Nephron (organoid): ENCODE data around the gene KCNIP4.

ENCODE experiments used
- H3K27ac Mint-ChIP-seq, 3 experiments: 2 replicates each; pipeline ENCODE4 v1.8.0; 2020; ENCODE audit warnings: mixed read lengths in 3 of 3, mild to moderate bottlenecking in 2 of 3, moderate library complexity in 1 of 3
- H3K27me3 Mint-ChIP-seq: 2 replicates; pipeline ENCODE4 v1.8.0; 2021; ENCODE audit warnings: low read depth, mild to moderate bottlenecking, moderate library complexity, mixed read lengths
- H3K36me3 Mint-ChIP-seq: 2 replicates; pipeline ENCODE4 v1.8.0; 2020; ENCODE audit warnings: low read depth, mixed read lengths
- H3K4me1 Mint-ChIP-seq: 2 replicates; pipeline ENCODE4 v1.8.0; 2020; ENCODE audit warnings: mixed read lengths
- H3K4me3 Mint-ChIP-seq, 3 experiments: 2 replicates each; pipeline ENCODE4 v1.8.0; 2020; ENCODE audit warnings: mild to moderate bottlenecking in 3 of 3, mixed read lengths in 3 of 3, moderate library complexity in 2 of 3
- H3K9me3 Mint-ChIP-seq: 2 replicates; pipeline ENCODE4 v1.8.0; 2020; ENCODE audit warnings: mixed read lengths
- TF ChIP-seq, protein P1 (sequence below), 3 experiments: fragments of 200-600 bp; sonication (generic); IDR thresholded peaks; one replicate each; pipeline ENCODE4 v1.5.0; 2021; ENCODE audit warnings: antibody characterized with exemption in 3 of 3; ENCODE audit not compliant: unreplicated experiment in 3 of 3

The KCNIP4 gene

DNA sequence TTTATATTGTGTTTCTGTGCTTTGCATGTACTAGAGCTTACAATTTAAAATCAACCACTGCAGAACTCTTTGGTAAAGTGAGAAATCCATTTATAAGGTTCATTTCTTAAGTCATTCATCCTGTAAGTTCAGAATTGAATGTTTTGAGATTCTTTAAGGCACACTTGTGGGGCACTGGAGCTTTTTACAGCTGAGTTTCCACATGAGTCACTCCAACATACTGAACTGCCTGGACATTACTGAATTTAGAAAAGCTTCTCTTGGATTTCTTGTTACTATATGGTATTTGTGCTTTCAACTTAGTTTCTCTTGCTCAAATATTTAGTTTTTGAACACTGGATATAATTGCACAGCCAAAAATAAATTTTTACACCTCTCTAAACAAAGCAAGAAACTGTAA lies 1022.0 kb downstream of the KCNIP4 start:
- no peaks in the 10 kb centered on the region for H3K4me1 Mint-ChIP-seq
- TF ChIP-seq, protein P1, sequence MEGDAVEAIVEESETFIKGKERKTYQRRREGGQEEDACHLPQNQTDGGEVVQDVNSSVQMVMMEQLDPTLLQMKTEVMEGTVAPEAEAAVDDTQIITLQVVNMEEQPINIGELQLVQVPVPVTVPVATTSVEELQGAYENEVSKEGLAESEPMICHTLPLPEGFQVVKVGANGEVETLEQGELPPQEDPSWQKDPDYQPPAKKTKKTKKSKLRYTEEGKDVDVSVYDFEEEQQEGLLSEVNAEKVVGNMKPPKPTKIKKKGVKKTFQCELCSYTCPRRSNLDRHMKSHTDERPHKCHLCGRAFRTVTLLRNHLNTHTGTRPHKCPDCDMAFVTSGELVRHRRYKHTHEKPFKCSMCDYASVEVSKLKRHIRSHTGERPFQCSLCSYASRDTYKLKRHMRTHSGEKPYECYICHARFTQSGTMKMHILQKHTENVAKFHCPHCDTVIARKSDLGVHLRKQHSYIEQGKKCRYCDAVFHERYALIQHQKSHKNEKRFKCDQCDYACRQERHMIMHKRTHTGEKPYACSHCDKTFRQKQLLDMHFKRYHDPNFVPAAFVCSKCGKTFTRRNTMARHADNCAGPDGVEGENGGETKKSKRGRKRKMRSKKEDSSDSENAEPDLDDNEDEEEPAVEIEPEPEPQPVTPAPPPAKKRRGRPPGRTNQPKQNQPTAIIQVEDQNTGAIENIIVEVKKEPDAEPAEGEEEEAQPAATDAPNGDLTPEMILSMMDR (IDR thresholded peaks at IDR 0.05; ENCODE audit: unreplicated experiment in 3 of 3), result no peak
- H3K27ac Mint-ChIP-seq, result no peak overlapping the region
- H3K36me3 Mint-ChIP-seq, result no peaks in the 10 kb centered on the region
- no peaks in the 10 kb centered on the region for H3K27me3 Mint-ChIP-seq
- no peak overlapping the region for H3K4me3 Mint-ChIP-seq
- H3K9me3 Mint-ChIP-seq, result no peaks in the 10 kb centered on the region

DNA sequence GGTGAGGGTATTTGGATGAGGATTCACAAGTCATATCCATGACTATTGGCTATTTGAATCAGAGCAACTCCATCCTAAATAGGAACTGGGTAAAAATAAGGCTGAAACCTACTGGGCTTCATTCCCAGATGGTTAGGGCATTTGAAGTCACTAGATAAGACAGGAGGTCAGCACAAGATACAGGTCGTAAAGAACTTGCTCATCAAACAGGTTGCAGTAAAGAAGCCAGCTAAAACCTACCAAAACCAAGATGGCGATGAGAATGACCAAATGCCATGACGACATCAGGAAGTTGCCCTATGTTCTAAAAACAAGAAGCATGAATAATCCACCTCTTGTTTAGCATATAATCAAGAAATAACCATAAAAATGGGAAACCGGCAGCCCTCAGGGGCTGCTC lies 1023.4 kb downstream of the KCNIP4 start:
- Mint-ChIP-seq H3K4me1 (no peaks in the 10 kb centered on the region), H3K4me3 (no peak overlapping the region), H3K27me3 (no peaks in the 10 kb centered on the region)

DNA sequence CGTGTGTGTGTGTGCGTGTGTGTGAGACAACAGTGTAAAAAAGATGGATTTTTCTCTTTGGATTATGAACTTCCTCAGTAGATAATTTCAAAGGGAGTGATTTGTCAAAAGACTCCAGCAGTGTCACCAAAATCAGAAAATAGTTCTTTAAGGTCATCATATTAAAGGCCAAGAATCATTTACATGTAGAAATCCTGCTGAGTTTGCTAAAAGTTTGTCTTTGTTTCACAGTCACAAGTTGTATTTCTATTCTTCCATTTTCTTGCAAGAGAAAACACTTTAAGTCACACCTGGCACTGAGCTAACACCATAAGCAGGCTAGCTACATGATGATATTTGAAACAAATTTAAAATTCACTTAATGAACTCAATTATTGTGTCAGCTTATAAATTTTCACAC lies 1025.6 kb downstream of the KCNIP4 start:
- Mint-ChIP-seq H3K36me3 (no peaks in the 10 kb centered on the region), H3K9me3 (no peaks in the 10 kb centered on the region), H3K27ac (no peak overlapping the region), H3K27me3 (no peaks in the 10 kb centered on the region), H3K4me1 (no peaks in the 10 kb centered on the region), H3K4me3 (no peak overlapping the region)
- TF ChIP-seq, protein P1 (IDR thresholded peaks at IDR 0.05; ENCODE audit: unreplicated experiment in 3 of 3), result no peak

More for the DNA sequence above, 1023.4 kb downstream of the KCNIP4 start:
- Mint-ChIP-seq H3K36me3 (no peaks in the 10 kb centered on the region), H3K27ac (no peak overlapping the region), H3K9me3 (no peaks in the 10 kb centered on the region)
- TF ChIP-seq, protein P1 (IDR thresholded peaks at IDR 0.05; ENCODE audit: unreplicated experiment in 3 of 3), result no peak

DNA sequence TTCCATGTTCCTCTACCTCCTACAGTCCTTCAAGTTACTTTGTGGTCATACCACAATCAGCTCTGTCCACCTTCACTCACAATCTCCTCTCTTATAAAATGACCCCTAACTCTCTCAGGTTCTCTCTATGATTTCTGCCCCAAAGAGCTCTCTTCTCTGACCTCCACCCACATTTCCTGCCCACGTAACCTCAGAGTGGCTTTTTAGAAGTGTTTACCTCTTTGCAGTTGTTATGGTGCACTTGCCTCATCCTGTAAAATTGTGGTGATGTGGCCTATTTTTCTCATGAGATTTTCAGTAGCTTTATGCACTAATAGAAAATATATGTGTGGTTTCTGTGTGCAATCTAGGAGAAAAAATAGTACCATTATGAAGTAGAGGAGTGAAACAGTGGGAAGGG lies 1032.5 kb downstream of the KCNIP4 start:
- Mint-ChIP-seq H3K9me3 (no peaks in the 10 kb centered on the region), H3K36me3 (no peaks in the 10 kb centered on the region), H3K27me3 (no peaks in the 10 kb centered on the region), H3K4me3 (no peak overlapping the region), H3K4me1 (no peaks in the 10 kb centered on the region), H3K27ac (no peak overlapping the region)
- TF ChIP-seq, protein P1 (IDR thresholded peaks at IDR 0.05; ENCODE audit: unreplicated experiment in 3 of 3), result no peak

DNA sequence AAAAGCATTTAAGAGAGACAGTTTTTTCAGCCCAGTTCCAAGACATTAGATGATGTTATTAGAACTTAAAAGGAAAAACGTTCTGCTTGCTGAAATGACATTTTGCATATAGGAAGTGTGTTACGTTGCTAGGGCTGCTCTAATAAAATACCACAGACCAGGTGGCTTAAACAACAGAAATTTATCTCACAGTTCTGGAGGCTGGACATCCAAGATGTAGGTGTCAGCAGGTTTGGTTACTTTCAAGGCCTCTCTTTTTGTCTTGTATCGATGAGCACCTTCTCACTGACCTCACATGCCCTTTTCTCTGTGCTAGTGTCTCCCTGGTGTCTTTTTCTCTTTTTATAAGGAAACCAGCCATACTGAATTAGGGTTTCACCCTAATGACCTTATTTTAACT lies 1043.6 kb downstream of the KCNIP4 start:
- Mint-ChIP-seq H3K36me3 (no peaks in the 10 kb centered on the region), H3K27me3 (peaks cover 9% of the 10 kb centered on the region), H3K27ac (no peak overlapping the region), H3K9me3 (no peaks in the 10 kb centered on the region), H3K4me3 (no peak overlapping the region), H3K4me1 (no peaks in the 10 kb centered on the region)
- TF ChIP-seq, protein P1 (IDR thresholded peaks at IDR 0.05; ENCODE audit: unreplicated experiment in 3 of 3), result no peak

DNA sequence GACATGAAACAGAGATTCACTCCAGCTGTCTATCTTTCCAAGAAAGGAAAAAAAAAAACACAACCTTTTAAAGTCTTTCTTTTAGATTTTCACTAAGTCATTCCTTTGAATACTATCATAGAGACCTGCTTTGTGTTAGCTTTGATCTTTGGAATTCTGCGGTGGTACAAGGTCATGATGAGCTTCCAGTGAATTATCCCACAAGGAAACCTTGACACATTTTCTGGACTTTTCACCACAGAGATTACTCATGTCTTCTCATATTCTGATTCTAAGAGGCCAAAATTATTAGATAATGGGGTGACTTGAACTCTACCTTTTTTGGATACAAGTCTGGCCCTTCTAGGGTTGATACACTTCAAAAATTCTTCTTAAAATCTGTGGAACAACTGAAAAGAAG lies 1046.7 kb downstream of the KCNIP4 start:
- no peaks in the 10 kb centered on the region for H3K4me1 Mint-ChIP-seq
- TF ChIP-seq, protein P1 (IDR thresholded peaks at IDR 0.05; ENCODE audit: unreplicated experiment in 3 of 3), result no peak
- no peaks in the 10 kb centered on the region for H3K9me3 Mint-ChIP-seq
- H3K36me3 Mint-ChIP-seq, result no peaks in the 10 kb centered on the region
- no peak overlapping the region for H3K4me3 Mint-ChIP-seq
- peaks cover 11% of the 10 kb centered on the region for H3K27me3 Mint-ChIP-seq
- no peak overlapping the region for H3K27ac Mint-ChIP-seq
